G401 (cell line): Measurements from ENCODE around the gene KLHDC1. TPM values are rescaled to one million over a fixed set of nuclear protein-coding genes. Genes with fewer than 3 reads are reported as not detected.
"Not testable (repeated sequence)": the region's sequence is repeated elsewhere in the genome, so short reads cannot be mapped to it uniquely, and the experiment has no call there.

ENCODE experiments used
- DNase-seq: peaks from one replicate; pipeline ENCODE4 v3.0.0-alpha.2; 2015; ENCODE audit warnings: low spot score
- in situ Hi-C: cut with HindIII; loops from 2 replicates; pipeline ENCODE4 v1.10.0; 2016; ENCODE audit warnings: low sequenced_read_pairs, mixed read lengths
- total RNA-seq: library from RNA; depleted of rRNA; stranded (reverse); fragments of >200 nt; shearing (Covaris generic); gene quantifications from 2 replicates; pipeline ENCODE4 v1.2.3, GENCODE V29; 2014; rRNA removed

KLHDC1 gene
- total RNA-seq, 1 experiment from 2014 or later: 0.85 TPM

- DNase-seq: no peak
- in situ Hi-C loops: no loop called here
Observed at GRCh38 chr14:49770212-49770817, 77.4 kb downstream of the KLHDC1 start.

GRCh38 chr14:49771691-49772090 lies 78.8 kb downstream of the KLHDC1 start:
- in situ Hi-C loops, DNase-seq: not testable (repeated sequence)

GRCh38 chr14:49774106-49774505 lies 81.2 kb downstream of the KLHDC1 start:
- no peak for DNase-seq
- in situ Hi-C loops: no loop called here

- DNase-seq: no peak
Observed at GRCh38 chr14:49778421-49778820, 85.5 kb downstream of the KLHDC1 start.

GRCh38 chr14:49781040-49781439 lies 88.1 kb downstream of the KLHDC1 start:
- DNase-seq, in situ Hi-C loops: not testable (repeated sequence)

More at GRCh38 chr14:49778421-49778820, 85.5 kb downstream of the KLHDC1 start:
- in situ Hi-C loops: no loop called here

- no peak for DNase-seq
- in situ Hi-C loops: no loop called here
Observed at GRCh38 chr14:49783394-49784014, 90.6 kb downstream of the KLHDC1 start.

GRCh38 chr14:49786315-49786714 lies 93.4 kb downstream of the KLHDC1 start:
- in situ Hi-C loops: no loop called here
- DNase-seq: no peak

- in situ Hi-C loops: no loop called here
- DNase-seq: no peak
Observed at GRCh38 chr14:49792618-49793017, 99.7 kb downstream of the KLHDC1 start.

- in situ Hi-C loops: no loop called here
- no peak for DNase-seq
Observed at GRCh38 chr14:49796025-49796424, 103.1 kb downstream of the KLHDC1 start.

Other genes starting within 250 kb of the KLHDC1 start
- 3,018 and 4,408 TPM in 2 replicates for gene RPS29, start 106.7 kb upstream of the KLHDC1 start, total RNA-seq
- 28.6 and 41.1 TPM in 2 replicates for gene LRR1, start 94.2 kb upstream of the KLHDC1 start, total RNA-seq
- 173 and 210 TPM in 2 replicates for gene RPL36AL, start 72.5 kb upstream of the KLHDC1 start, total RNA-seq
- gene MGAT2, start 72.3 kb upstream of the KLHDC1 start, total RNA-seq: 47.9 and 58.3 TPM in 2 replicates
- 16.2 and 21.7 TPM in 2 replicates for gene DNAAF2, start 57.9 kb upstream of the KLHDC1 start, total RNA-seq
- gene POLE2, start 4.9 kb upstream of the KLHDC1 start, total RNA-seq: 43.9 and 69.6 TPM in 2 replicates
- gene KLHDC2, start 75.0 kb downstream of the KLHDC1 start, total RNA-seq: 48.8 and 83.5 TPM in 2 replicates
- gene NEMF, start 159.7 kb downstream of the KLHDC1 start, total RNA-seq: 31.1 and 61.2 TPM in 2 replicates
- gene ARF6, start 200.0 kb downstream of the KLHDC1 start, total RNA-seq: 40.2 and 48.0 TPM in 2 replicates